GM18517 (cell line): ENCODE data around the gene PCIF1.
"Not testable (repeated sequence)": the region's sequence is repeated elsewhere in the genome, so short reads cannot be mapped to it uniquely, and the experiment has no call there.

Source experiments
- ATAC-seq: cut with Tn5 transposase; IDR thresholded peaks from one replicate; pipeline ENCODE4 v1.9.1; 2021; ENCODE audit warnings: mild to moderate bottlenecking, moderate library complexity; ENCODE audit not compliant: unreplicated experiment

PCIF1 gene

GRCh38 chr20:45946149-45946970 is 11.9 kb downstream of the PCIF1 start:
- ATAC-seq: no peak

GRCh38 chr20:45947110-45947866 is 12.8 kb downstream of the PCIF1 start:
- ATAC-seq: no peak

- no peak for ATAC-seq
Measured at GRCh38 chr20:45948261-45948733, 13.8 kb downstream of the PCIF1 start.

GRCh38 chr20:45948742-45949541 is 14.5 kb downstream of the PCIF1 start:
- ATAC-seq: no peak

- ATAC-seq: no peak
Measured at GRCh38 chr20:45949542-45950329, 15.3 kb downstream of the PCIF1 start.

GRCh38 chr20:45950330-45950646 is 15.8 kb downstream of the PCIF1 start:
- no peak for ATAC-seq

GRCh38 chr20:45951925-45952834 is 17.7 kb downstream of the PCIF1 start:
- ATAC-seq: no peak

- ATAC-seq: no peak
Measured at GRCh38 chr20:45952861-45953260, 18.4 kb downstream of the PCIF1 start.

- ATAC-seq: no peak
Measured at GRCh38 chr20:45953672-45954071, 19.2 kb downstream of the PCIF1 start.

- not testable (repeated sequence) for ATAC-seq
Measured at GRCh38 chr20:45956326-45956725, 21.8 kb downstream of the PCIF1 start.

- no peak for ATAC-seq
Measured at GRCh38 chr20:45957021-45957941, 22.8 kb downstream of the PCIF1 start.

- no peak for ATAC-seq
Measured at GRCh38 chr20:45958593-45958992, 24.1 kb downstream of the PCIF1 start.

GRCh38 chr20:45959126-45959525 is 24.6 kb downstream of the PCIF1 start:
- no peak for ATAC-seq

- no peak for ATAC-seq
Measured at GRCh38 chr20:45959956-45960630, 25.6 kb downstream of the PCIF1 start.

- no peak for ATAC-seq
Measured at GRCh38 chr20:45962031-45962755, 27.7 kb downstream of the PCIF1 start.

- ATAC-seq: no peak
Measured at GRCh38 chr20:45963059-45964005, 28.8 kb downstream of the PCIF1 start.
